GM18909 (cell line): Measurements from ENCODE around the gene GPATCH3.
A peak's percentile ranks its signal among the peaks of the same experiment; 100 is the strongest.
"Not testable (repeated sequence)": the region's sequence is repeated elsewhere in the genome, so short reads cannot be mapped to it uniquely, and the experiment has no call there.

Experiments used
- ATAC-seq: cut with Tn5 transposase; IDR thresholded peaks from one replicate; pipeline ENCODE4 v1.9.1; 2021; ENCODE audit warnings: mild to moderate bottlenecking; ENCODE audit not compliant: unreplicated experiment, poor library complexity

Gene GPATCH3

GRCh38 chr1:26913754-26914619, 13.7 kb upstream of the GPATCH3 start, which contains the start of gene NR0B2:
TSS of gene NR0B2 (minus strand) at chr1:26913975. CDS start at chr1:26913940, 35 bp downstream.
- ATAC-seq, result no peak

GRCh38 chr1:26913389-26913753, 13.1 kb upstream of the GPATCH3 start:
- no peak for ATAC-seq

- no peak for ATAC-seq
Observed at GRCh38 chr1:26912147-26912490, 11.9 kb upstream of the GPATCH3 start.

- ATAC-seq, result no peak
Observed at GRCh38 chr1:26911399-26912146, 11.3 kb upstream of the GPATCH3 start.

GRCh38 chr1:26910343-26911160, 10.3 kb upstream of the GPATCH3 start:
- ATAC-seq, result no peak

- no peak for ATAC-seq
Observed at GRCh38 chr1:26909951-26910342, 9.7 kb upstream of the GPATCH3 start.

GRCh38 chr1:26907071-26907917, 7.0 kb upstream of the GPATCH3 start:
- no peak for ATAC-seq

- ATAC-seq, result no peak
Observed at GRCh38 chr1:26900815-26901511, 696 bp upstream of the GPATCH3 start.

GRCh38 chr1:26897351-26897750, 2.9 kb downstream of the GPATCH3 start:
- ATAC-seq, result no peak

- ATAC-seq, result no peak
Observed at GRCh38 chr1:26894263-26894662, 6.0 kb downstream of the GPATCH3 start.

GRCh38 chr1:26890467-26890796, 9.8 kb downstream of the GPATCH3 start:
- ATAC-seq, result peak; percentile 31

- ATAC-seq, result peak; percentile 83
Observed at GRCh38 chr1:26889551-26890466, 10.5 kb downstream of the GPATCH3 start, which contains the start of gene GPN2. TSS of gene GPN2 (minus strand) at chr1:26890283. CDS start at chr1:26890096, 187 bp downstream.

GRCh38 chr1:26888231-26888630, 12.0 kb downstream of the GPATCH3 start:
- no peak for ATAC-seq

- ATAC-seq, result no peak
Observed at GRCh38 chr1:26887125-26887524, 13.1 kb downstream of the GPATCH3 start.

- no peak for ATAC-seq
Observed at GRCh38 chr1:26882696-26883463, 17.4 kb downstream of the GPATCH3 start.

- not testable (repeated sequence) for ATAC-seq
Observed at GRCh38 chr1:26881611-26882010, 18.7 kb downstream of the GPATCH3 start.

- ATAC-seq, result no peak
Observed at GRCh38 chr1:26879793-26880192, 20.5 kb downstream of the GPATCH3 start.

GRCh38 chr1:26877326-26877725, 22.9 kb downstream of the GPATCH3 start:
- no peak for ATAC-seq
